PFSK-1 (cell line): ENCODE measurements around the gene PTPRK.

ENCODE experiments used
- FOXP2 ChIP-seq: optimal IDR thresholded peaks from 2 replicates; pipeline ENCODE3; 2011; ENCODE audit warnings: borderline replicate concordance, control low read depth, inconsistent platforms; ENCODE audit not compliant: insufficient read depth; ENCODE audit errors: extremely low read length, extremely low read depth
- POLR2AphosphoS5 ChIP-seq: IDR thresholded peaks from 2 replicates; pipeline ENCODE4 v1.6.1; 2012; ENCODE audit warnings: low read depth, mild to moderate bottlenecking, control low read depth, low read length, moderate library complexity
- SIN3A ChIP-seq: IDR thresholded peaks from 2 replicates; pipeline ENCODE4 v1.6.1; 2012; ENCODE audit warnings: mild to moderate bottlenecking, low read length, moderate library complexity, borderline replicate concordance; ENCODE audit not compliant: insufficient read depth
- TAF1 ChIP-seq: IDR thresholded peaks from 2 replicates; pipeline ENCODE4 v1.6.1; 2012; ENCODE audit warnings: low read length, control low read depth, borderline replicate concordance; ENCODE audit not compliant: insufficient read depth
- TF ChIP-seq, protein P1 (sequence below), 2 experiments: IDR thresholded peaks; 2 replicates each; pipeline versions ENCODE4 v1.6.1 to v1.8.0; 2011 to 2012; ENCODE audit warnings: low read depth in 2 of 2, low read length in 2 of 2, control low read depth in 1 of 2, inconsistent platforms in 1 of 2, mild to moderate bottlenecking in 1 of 2, moderate library complexity in 1 of 2; ENCODE audit not compliant: insufficient read depth in 1 of 2

Gene PTPRK

GRCh38 chr6:127990074-127990473, 530.3 kb downstream of the PTPRK start:
- TF ChIP-seq FOXP2 = no peak
- TF ChIP-seq, protein P1, sequence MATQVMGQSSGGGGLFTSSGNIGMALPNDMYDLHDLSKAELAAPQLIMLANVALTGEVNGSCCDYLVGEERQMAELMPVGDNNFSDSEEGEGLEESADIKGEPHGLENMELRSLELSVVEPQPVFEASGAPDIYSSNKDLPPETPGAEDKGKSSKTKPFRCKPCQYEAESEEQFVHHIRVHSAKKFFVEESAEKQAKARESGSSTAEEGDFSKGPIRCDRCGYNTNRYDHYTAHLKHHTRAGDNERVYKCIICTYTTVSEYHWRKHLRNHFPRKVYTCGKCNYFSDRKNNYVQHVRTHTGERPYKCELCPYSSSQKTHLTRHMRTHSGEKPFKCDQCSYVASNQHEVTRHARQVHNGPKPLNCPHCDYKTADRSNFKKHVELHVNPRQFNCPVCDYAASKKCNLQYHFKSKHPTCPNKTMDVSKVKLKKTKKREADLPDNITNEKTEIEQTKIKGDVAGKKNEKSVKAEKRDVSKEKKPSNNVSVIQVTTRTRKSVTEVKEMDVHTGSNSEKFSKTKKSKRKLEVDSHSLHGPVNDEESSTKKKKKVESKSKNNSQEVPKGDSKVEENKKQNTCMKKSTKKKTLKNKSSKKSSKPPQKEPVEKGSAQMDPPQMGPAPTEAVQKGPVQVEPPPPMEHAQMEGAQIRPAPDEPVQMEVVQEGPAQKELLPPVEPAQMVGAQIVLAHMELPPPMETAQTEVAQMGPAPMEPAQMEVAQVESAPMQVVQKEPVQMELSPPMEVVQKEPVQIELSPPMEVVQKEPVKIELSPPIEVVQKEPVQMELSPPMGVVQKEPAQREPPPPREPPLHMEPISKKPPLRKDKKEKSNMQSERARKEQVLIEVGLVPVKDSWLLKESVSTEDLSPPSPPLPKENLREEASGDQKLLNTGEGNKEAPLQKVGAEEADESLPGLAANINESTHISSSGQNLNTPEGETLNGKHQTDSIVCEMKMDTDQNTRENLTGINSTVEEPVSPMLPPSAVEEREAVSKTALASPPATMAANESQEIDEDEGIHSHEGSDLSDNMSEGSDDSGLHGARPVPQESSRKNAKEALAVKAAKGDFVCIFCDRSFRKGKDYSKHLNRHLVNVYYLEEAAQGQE (IDR thresholded peaks at IDR 0.05; ENCODE audit: insufficient read depth in 1 of 2, low read depth in 2 of 2, low read length in 2 of 2) = no peak
- no peak for TF ChIP-seq TAF1
- TF ChIP-seq POLR2AphosphoS5 = no peak
- no peak for TF ChIP-seq SIN3A

DNA sequence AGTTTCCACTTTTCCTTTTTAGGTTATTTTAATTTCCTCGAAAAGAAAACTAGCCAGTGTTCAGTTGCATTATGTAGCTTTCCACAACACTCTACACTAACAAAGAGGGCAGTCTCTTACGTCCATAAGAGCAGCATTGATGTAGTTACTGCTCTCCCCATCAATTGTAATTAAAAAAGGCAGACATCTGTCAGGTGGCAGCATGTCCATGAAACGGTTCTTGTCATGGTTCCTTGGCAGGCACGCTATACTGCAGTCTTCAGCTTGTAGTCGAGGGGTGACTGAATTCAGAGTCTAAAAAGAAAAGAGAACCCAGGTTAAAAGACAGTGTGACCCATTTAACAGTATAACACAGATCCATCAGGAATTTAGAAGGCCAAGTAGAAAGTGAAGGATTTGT, 539.4 kb downstream of the PTPRK start:
- no peak for TF ChIP-seq SIN3A
- no peak for TF ChIP-seq POLR2AphosphoS5
- no peak for TF ChIP-seq TAF1
- no peak for TF ChIP-seq FOXP2
- TF ChIP-seq, protein P1 (IDR thresholded peaks at IDR 0.05; ENCODE audit: insufficient read depth in 1 of 2, low read depth in 2 of 2, low read length in 2 of 2) = no peak

DNA sequence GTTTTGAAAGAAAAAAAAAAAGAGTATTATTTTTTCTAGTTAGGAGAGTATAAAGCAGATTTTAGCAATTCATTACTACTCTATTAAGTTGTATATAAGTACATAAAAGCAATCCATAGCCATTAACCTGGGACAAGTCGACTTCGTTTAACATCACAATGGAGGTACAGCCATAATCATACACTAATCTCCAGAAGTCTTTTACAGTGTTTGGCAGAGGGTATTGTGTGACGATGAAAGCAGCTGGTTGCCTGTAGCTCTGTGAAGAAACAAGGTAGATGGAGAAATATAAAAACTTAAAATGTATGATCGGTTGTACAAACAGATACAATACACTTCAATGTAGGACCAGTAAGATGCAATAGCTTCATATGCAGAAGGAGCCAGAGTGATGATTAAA, 543.6 kb downstream of the PTPRK start:
- TF ChIP-seq POLR2AphosphoS5 (no peak), SIN3A (no peak), TAF1 (no peak), FOXP2 (no peak)
- TF ChIP-seq, protein P1 (IDR thresholded peaks at IDR 0.05; ENCODE audit: insufficient read depth in 1 of 2, low read depth in 2 of 2, low read length in 2 of 2) = no peak

- TF ChIP-seq, protein P1 (IDR thresholded peaks at IDR 0.05; ENCODE audit: insufficient read depth in 1 of 2, low read depth in 2 of 2, low read length in 2 of 2) = no peak
- TF ChIP-seq SIN3A = no peak
- no peak for TF ChIP-seq TAF1
- no peak for TF ChIP-seq POLR2AphosphoS5
- TF ChIP-seq FOXP2 = no peak
Measured at GRCh38 chr6:127976111-127976510, 544.3 kb downstream of the PTPRK start.

DNA sequence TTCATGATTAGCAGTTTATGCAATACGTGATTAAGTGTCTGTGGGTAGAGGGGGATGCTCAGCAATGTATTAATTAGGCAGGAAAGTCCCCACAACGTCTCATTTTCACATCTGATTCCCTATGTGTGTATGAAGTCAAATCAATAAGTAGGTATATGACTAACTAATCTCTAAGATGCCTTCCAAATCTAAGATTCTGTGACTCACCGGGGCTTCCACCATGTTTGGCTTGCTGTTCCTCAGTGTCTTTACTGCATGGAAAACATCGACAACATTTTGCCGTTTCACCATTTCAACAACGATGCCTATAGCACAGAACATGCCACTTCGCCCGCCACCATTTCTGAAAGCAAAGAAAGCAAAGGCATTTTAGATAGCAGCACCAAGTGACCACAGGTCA, 547.6 kb downstream of the PTPRK start:
- no peak for TF ChIP-seq TAF1
- TF ChIP-seq POLR2AphosphoS5 = no peak
- TF ChIP-seq SIN3A = no peak
- TF ChIP-seq, protein P1 (IDR thresholded peaks at IDR 0.05; ENCODE audit: insufficient read depth in 1 of 2, low read depth in 2 of 2, low read length in 2 of 2) = no peak
- TF ChIP-seq FOXP2 = no peak
